NCI-H526 (cell line): ENCODE measurements around the gene FDXR.

Experiments
- DNase-seq, 2 experiments: peaks; one replicate each; lab custom pipeline; 2025; lab: John Stamatoyannopoulos, UW

FDXR gene

DNA sequence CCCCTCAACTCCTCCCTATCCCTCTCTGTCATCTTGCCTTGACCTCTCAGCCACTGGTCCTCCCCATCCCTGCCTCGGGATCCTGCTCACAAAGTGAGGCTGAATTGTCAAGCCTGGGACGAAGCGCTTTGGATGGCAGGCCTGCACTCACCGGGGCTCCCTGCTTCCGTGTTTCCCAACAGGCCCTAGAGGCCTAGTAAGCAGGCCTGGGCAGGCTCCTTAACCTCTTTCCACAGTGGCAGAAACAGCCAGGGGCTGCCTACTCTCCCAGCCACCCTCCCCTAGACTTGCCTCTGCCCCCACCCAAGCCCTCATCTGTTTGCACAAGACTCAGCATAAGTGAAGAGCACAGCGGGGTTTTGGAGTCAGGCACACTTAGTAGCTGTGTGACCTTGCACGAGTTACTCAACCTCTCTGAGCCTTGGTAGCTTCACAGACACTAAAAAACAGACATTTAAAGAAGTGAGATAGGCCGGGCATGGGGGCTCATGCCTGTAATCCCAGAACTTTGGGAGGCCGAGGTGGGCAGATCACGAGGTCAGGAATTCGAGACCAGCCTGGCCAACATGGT, 25.7 kb upstream of the FDXR start:
- no peak for DNase-seq

DNA sequence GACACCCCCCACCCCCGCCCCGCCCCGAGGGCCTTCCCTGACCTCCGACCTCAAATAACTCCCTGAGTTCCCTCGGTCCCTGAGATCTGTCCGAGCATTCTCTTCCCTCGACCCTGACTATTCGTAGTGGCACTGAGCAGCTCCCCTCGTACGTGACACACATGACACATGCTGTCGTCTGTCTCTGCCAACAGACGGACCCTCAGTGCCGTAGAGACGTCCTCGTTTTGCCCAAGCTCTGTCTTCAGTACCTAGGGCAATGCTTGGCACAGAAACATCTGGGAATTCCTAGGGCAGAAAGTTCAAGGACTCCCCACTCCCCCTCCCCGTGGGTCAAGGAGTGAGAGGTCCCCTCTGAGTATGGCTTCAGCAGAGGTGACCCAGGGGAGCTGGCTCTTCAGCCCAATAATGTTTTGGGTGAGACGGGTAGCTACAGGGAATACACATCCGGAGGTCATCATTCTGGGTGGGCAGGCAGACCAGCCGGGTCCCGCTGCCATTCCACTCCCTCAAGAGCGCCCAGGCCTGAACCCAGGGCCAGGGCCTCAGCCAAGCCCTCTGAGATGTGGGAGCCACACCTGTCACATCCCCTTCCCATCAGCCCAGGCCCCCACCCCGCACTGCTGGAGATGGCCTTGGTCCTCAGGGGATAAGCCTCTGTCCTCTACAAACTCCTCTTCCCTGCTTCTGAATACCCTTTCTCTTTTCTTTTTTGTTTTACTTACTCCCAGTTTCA, 21.3 kb upstream of the FDXR start:
- no peak for DNase-seq

DNA sequence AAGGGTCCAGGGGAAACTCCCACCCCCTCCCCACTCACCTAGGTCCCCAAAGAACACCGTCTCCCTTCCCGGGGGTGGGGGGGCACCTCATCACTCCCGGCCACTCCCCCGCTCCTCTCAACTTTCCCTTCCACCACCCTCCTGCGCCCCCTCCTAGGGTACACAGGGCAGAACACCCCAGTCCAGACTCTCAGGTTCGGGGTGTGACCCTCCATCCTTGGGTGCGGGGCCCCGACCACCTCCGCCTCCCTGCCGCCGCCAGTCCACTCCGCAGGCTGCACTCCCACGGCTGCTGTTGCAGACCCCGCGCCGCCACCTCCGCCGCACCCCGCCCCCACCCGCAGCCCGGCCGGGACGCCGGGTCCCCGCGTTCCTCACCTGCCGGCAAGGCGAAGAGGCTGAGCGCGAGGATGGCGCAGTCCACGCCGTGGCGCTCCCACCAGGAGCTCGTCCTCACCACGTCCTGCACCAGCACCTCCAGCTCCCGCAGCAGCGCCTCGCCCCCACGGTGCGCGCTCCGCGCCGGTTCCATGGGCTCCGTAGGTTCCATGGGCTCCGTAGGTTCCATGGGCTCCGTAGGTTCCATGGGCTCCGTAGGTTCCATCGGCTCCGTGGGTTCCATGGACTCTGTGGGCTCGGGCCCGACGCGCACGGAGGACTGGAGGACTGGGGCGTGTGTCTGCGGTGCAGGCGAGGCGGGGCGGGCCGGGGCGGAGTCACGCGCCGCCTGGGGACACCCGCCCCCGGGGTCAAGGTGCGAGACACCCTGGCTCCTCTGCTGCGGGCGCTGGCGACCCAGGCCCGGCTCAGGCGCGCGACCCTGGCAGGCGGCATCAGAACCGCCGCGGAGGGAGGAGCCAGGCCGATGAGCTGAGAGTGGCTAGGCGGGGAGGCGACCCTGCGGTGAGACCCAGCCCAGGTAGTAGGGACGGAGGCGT, 20.4 kb upstream of the FDXR start, which contains the start of gene FADS6:
Gene FADS6, minus strand, starts transcription at position 660 of the 938 bp plus-strand sequence. Its CDS starts 38 bp downstream, at position 622.
- DNase-seq: peak in 1 of 2 experiments; percentile 30

DNA sequence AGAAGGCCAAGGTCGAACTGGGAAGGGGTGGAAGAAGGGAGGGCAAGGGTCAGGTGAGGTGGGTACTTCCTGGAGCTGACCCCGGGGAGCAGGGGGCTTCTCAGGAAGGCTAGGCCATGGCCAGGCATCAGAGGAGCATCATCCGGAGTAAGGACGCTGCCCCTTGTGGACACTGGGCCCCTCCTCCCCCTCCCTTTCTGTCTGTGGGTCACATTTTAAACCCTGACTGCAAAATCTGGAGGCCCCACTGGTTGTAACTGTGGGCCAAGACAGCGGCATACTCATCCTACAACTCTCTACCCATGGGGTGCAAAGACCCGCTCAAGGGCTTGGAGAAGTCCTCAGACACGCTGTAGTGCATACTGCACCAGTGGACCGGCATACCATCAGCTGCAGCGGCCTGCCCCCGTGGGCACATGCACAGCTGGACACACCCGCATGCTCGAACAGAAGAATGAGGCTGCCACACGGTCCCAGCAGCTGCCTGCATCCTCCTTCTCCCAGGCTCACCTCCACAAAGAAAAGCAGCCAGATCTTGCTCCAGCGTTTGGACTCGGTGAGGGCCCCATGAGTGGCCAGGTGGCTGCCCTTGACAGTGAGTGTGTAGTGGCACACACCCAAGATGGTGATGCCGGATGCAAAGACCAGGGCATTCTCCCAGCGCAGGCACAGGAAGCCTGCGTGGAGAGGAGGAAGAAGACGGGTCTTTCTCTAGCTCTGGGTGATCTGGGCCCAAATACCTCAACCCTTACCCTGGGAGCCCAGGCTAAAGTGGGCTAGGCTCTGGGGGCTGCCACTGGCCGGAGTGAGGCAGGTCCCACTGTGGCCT, 19.4 kb upstream of the FDXR start:
- DNase-seq: no peak

DNA sequence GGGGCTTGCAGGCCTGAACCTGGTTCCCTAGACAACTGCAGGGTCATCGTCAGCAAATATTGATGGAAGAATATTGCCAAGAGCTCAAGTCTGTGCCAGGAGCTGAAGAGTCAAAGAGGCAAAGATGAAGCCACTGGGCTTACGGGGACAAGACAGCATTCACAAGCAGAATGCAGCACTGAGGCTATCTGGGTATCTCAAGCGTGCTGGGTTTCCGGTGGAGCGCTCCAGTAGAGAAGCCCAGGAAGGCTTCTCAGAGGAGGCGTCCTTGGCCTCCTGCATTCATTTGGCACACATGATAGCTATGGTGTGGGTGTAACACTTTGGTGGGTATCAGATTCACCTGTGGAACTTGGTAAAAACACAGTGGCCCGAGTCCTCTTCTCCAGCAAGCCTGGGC, 17.8 kb upstream of the FDXR start:
- no peak for DNase-seq

DNA sequence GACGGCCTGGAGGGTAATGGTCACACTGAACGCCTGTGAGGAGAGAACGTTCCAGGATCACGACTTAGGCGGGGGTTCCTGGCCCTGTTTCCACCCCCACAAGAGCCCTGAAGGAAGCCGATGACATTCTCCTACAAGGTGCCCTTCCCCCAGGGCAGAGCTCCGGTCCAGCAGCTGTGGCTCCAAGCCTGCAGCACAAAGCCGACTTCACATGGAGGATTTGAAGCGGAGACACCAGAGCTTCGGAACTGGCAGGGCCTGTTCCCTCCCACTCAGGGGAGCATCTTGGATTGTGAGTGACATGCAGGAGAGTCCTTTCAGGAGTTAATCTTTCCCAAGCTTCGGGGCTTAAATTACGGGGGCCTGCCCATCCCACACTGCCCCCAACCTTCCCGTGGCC, 15.7 kb upstream of the FDXR start:
- no peak for DNase-seq

DNA sequence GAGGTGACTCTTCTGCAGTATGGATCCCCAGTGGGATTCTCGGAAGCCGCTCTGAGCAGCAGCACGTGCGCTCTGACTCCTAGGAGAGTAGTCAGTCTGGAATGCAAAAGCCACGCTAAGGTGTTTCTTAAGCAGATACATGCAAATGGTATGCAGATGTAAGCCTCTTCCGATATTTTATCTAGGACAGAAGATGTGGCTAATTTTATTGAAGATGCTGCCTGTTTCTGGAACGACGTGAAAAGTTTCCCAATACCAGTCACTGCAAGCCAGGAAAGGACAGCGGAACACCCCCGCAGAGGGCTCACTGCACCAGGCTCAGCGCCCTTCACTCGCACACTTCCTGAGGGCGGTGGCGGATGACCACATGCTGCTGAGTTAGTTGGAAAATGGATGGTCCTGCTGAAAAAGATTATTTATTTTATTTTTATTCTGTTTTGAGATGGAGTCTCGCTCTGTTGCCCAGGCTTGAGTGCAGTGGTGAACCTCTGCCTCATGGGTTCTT, 10.5 kb upstream of the FDXR start:
- DNase-seq: no peak

DNA sequence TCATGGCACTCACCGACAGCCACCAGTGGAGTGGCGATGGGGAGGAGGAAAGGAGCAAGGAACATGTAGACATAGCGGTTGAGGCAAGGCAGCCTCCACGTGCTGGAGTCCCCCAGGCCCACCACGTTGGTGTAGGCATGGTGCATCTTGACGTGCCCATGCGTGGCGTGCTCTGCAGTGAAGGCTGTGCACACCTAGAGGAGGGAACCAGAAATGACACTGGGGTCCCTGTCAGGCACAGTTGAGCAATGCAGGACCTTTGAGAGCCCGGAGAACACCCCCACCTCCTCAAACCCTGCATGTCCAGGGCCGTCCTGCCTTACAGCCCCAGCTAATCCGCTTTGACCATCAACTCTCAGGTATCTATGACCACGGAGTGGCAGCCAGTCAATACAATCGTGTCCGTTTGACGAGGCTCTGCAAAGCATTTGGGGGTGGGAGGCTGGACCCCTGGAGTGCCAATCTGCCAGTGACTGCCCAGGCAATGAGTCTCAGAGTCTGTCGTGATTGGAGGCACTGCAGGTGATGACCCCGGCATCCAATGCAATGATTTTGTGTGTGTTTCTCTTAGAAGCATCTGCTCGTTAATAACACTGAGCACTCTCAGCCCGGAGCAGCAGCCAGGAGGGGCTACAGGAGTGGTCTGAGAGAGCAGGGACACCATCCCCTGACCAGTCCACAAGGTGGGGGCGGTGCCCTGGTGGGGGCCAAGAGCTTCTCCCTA, 9.9 kb upstream of the FDXR start:
- DNase-seq: no peak

DNA sequence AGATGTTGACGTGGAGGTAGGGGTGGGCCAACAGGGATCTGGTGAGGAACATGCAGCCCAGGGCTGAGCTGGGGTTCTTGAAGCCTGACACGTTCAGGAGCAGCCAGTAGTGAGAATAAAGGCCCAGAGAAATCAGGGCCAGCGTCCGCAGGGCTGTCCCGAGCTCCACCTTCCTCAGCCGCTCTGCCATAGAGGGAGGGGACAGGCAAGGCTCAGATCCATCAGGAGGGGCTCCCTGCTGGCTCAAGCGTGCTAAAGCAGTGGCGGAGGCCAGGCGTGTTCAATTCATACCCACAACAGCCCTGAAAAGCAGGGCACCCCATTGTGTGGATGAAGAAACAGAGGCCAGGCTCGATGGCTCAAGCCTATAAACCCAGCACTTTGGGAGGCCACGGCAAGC, 8.3 kb upstream of the FDXR start:
- no peak for DNase-seq

DNA sequence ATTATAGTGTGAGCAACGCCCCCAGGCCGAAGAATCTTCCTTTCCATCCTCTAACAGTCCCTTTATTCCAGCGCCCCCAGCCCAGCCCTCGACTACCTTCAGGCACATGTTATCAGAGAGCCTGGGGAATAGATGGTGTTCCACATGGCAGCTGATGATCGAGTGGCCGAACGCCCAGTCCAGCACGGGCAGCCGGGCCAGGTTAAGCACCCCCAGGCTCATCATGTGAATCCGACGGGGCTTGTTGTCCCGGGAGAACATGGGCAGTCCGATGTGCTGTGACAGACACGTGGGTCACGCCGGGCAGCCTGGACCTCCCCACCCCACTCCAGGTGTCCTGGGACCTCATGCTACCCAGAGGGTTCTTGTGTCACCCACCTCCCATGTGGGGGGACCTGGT, 6.5 kb upstream of the FDXR start:
- no peak for DNase-seq

DNA sequence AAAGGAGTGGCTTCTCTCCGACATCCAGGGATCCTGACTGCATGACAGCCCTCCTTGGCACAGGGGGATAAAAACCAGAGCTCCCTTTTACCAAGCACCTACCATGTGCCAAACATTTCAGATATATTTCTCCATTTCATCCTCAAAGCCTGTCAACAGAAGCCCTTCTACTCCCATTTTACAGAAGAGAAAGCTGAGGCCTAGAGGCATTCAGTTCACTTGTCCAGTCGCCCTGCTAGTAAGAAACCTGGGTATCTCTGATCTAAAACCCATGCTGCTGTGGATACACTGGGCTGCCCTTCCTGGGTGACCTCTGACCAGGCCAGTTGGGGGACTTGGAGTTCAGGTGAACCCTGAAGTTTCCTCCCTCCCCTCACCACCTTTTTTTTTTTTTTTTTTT, 5.9 kb upstream of the FDXR start:
- DNase-seq: no peak

DNA sequence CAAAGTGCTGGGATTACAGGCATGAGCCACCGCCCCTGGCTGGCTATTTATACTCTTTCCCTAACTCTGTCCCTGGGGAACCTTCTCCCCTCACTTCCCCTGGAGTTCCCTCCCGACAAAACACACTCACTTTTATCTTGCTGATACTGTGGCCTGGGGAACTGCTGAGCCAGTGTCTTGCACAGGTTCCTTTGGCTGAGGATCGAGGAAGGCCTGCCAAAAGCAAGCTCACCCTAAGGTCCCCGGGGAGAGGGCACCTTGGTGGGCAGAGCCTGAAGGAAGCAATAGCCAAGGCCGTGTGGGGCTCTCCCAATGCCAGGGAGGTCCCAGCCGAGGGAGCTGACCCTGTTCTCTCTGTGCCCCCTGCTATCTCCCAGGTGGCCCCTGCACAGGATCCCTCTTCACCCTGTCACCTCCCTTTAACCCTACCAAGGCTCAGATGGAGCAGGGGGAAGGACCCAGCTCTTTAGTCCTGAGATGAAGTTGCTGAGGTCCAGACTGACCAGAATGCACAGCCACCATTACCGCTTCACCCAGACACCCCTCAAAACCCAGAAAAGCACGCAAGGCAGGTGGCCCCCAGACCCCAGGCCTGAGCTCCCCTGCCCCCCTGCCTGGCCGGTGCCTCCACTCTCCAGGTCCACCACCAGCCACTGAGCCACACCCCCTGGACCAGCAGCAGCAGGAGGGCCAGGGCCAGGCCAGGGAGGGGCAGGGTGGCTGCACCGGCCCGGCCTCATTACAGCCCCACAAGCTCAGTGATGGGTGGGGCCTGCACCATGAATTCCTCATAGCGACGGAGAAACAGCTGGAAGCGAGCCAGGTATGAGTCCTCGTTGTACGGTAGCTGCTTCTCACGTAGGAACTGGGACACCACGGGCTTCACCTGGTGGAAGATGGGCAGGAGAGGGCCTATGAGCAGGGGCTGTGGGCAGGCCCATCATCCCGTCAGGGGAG, 5.1 kb upstream of the FDXR start:
- DNase-seq: no peak

DNA sequence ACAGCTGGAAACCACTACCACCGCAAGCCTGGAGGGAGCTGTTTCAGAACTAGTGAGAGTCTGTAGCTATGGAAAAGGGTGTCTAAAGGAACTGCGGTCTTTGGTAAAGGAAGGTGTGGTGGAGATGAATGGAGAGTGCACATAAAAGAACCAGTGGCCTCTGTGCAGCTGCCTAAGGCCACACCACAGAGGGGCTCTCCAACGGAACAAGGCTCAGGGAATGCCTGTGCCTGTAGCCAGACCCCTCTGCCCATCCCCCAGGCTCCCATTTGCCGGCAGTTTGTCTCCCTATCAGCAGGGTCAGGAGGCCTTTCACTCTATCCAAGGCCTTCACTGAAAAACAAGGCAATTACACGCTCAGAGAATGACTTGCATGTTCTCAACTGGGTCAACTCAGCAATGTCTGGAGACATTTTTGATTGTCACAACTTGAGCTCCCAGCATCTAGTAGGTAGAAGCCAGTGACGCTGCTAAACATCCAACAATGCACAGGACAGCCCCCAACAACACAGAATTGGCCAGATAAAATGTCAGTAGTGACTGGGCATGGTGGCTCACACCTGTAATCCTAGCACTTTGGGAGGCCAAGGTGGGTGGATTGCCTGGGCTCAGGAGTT, 3.3 kb upstream of the FDXR start:
- no peak for DNase-seq

DNA sequence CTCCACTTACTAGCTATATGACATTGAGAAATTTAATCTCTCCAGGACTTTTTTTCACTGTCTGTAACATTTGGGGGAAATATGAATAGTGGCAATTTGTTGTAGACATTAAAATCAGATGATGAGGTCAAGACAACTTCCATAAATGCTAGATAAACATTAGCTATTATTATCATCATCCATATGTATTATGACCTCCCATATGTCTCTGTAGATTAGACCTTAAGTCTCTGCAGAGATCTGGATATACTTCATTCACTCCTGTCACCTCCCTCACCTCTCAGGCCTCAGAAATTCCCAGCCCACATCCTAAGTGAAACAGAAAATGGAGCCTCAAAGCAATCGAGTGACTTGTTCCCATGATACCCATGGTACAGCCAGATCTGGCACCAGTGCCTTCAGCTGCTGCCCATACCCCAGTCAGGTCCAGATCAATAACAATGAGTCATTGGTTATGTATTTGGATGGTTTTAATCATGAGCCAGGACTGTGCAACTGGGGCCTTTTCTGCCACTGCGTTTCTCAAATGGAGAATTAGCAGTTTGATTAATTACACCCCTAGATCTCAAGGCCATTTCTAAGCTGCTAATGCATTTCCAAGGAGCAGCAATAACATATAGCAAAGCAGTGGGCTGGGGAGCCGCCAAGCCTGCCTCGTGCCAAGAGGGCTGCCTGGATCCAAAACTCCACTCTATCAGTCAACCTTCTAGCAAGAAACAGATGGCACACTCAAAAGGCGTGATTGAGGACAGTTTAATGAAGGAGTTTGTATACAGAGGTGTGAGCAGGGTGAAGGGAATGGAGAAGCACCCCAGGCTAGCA, 2.6 kb upstream of the FDXR start:
- DNase-seq: no peak

DNA sequence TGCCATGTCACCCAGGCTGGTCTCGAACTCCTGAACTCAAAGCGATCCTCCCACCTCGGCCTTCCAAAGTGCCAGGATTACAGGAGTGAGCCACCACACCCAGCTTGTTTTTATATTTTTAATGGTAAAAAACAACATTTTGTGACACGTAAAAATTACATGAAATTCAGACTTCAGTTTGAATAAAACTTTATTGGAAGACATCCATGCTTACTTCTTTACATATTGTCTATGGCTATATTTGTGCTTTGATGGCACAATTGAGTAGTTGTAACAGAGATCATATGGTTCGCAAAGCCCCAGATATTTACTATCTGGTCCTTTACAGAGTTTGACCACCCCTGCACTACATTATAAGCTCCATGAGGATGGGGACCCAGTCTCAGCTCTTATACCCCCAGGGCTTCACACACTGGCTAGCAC, 1.8 kb upstream of the FDXR start:
- no peak for DNase-seq

DNA sequence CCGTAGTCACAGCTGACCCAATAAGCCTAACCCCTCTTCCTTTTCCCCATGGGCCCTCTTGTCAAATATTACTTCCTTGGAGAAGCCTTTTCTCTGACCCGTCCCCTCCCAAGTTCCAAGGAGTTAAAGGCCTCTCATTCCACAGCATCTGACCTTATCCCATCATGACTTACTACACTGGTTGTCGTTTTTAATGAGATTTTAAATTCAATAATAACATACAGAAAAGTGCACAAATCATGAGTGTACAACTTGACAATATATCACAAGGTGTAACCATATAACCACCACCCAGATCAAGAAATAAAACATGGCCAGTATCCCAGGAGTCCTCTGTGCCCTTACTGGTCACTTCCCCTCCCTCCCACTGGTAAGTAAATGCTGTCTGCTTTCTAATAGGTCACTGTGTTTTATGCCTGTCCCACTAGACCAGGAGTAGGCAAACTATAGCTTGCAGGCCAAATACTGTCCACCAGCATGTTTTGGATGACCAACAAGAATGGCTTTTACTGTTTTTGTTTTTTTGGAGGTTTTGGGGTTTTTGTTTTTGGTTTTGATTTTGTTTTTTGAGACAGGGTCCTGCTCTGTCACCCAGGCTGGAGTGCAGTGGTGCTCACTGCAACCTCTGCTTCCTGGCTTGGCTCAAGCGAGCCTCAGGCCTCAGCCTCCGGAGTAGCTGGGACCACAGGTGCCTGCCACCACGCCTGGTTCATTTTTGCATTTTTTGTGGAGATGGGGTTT, 1.2 kb upstream of the FDXR start:
- DNase-seq: no peak

DNA sequence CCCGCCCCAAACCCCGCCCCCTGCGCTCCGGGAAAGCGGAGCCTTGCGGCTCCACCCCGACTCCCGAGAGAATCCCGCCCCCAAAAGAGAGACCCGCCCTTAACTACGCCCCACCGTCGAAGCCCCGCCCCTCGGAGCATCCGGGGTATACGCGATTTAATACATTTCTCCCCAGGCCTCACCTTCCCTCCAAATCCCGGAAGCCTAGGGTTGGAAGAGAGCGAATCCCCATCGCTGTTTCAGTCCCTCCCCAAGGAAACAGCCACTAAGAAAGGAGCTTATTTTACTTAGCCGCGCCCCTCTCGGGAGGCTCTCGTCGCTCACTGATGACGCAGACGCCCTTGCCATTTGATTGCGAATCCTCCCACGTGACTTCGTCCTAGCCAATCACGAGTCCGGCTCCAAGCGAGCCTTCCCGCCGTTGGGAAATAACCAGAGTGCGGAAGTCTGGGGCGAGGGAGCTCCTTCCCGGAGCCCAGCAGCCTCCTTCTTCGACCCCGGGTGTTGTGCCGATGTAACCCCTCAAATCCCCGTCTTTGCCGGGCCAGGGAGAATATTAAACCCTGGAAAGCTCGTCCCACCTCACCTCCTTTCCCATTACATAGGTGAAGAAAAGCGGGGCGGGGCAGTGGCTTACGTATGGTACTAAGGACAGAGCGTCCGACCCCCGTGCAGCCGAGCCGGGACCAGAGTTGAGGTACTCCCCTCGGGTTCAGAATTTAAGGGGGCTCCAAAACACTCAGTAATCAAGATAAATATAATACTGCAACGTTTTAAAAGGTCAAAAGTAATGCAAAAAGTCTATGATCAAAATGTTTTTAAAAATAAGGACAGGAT, 461 bp upstream of the FDXR start:
- peak; percentile 100 for DNase-seq
